DMS79 (cell line): ENCODE results near the gene CDKAL1.
"Not testable (repeated sequence)": the region's sequence is repeated elsewhere in the genome, so short reads cannot be mapped to it uniquely, and the experiment has no call there.

Experiments
- DNase-seq: peaks from one replicate; lab custom pipeline; 2025; lab: John Stamatoyannopoulos, UW

Gene CDKAL1

DNA sequence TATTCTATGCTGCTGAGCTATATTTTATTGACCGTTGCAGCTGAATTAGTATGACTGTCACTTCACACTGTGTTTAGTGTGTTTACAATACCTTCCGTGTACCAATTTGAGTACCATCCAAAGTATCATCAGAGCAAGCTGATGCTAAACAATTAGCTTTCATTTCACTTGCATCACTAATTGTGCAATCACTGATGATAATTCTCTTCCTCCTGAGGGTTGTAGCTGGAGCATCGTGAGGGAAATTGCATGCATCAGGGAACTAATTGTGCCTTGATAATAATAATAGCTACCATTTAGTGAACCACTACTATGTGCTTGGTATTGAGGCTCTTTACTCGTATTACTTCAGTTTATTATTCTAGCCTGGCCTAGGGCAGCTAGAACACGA is 674.5 kb downstream of the CDKAL1 start:
- no peak for DNase-seq

DNA sequence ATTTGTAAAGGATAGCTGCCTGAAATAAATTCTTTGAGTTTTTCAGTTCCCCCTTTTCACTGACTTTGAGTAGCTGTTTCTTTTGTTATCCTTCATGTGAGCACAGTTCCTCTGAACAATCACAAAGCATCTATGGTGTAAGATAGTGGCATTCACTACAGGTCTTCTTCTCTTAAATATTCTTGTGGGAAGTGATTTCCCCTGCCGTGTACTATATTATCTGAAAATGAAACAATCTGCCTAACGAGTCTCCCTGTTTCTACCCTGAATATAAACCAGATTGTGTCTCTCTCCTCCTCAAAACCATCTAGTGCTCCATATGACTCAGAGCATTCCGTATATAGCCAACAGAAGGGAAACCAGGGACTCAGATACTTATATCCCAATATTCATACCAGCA is 679.2 kb downstream of the CDKAL1 start:
- no peak for DNase-seq

DNA sequence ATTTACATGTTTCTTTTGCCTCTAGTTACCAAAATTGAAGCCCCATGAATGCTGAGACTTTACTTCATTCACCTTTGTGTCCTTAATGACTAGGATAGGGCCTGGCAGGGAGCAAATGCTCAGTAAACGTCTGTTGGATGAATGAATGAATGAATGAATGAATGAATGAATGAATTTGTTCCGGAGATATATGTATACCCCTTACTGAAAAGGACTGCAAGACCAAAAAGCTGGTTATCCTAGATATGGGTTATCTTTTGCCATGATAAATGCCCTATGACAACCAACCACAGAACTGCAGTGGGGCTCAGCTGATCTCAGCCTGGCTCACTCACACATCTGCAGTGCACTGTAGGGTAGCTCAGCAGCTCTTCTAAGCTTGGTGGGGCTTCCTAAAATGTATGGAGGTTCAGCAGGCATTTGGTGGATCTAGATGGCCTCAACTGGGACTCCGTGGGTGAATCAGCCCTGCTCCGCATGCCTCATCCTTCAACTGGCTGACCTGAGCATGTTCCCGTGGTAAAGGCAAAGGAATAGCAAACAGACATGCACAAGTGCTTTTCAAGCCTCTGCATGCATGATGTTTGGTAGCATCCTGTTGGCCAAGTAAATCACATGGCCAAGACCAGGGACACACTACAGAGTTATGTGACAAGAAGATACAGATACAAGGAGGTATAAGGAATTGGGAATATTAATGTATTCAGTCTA is 680.6 kb downstream of the CDKAL1 start:
- no peak for DNase-seq

DNA sequence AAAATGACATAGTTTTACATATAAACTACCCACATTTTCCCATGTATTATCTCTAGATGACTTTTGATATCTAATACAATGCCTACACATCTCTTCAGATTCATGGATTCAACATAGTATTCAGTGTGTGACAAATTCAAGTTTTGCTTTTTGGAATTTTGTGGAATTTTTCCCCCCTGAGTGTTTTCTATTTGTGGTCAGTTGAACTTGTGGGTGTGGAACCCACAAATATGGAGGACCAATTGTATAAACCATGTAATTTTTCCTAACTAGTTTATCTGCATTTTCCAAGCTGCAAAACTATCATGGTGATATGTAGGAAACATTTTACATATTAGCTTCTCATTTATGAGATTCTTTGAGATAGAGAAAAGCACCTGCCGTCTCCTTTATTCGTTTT is 685.0 kb downstream of the CDKAL1 start:
- DNase-seq = no peak

DNA sequence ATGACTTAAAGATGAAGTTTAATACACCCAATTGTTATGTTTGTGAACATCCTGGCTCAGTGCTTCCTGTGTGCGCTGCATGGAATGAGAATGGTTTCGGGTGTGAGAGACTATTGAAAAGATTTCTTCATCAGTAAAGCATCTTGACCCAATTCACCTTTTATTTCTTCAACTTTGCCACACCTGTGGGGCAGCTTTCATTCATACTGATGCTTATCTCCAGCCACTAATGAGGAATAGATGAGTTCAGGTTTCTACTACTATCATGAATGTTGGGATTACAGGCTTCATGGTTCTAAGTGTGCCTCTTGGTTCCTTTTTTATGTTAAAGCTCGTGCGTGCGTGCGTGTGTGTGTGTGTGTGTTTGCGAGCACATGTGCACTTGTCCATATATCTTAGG is 685.6 kb downstream of the CDKAL1 start:
- DNase-seq = no peak

DNA sequence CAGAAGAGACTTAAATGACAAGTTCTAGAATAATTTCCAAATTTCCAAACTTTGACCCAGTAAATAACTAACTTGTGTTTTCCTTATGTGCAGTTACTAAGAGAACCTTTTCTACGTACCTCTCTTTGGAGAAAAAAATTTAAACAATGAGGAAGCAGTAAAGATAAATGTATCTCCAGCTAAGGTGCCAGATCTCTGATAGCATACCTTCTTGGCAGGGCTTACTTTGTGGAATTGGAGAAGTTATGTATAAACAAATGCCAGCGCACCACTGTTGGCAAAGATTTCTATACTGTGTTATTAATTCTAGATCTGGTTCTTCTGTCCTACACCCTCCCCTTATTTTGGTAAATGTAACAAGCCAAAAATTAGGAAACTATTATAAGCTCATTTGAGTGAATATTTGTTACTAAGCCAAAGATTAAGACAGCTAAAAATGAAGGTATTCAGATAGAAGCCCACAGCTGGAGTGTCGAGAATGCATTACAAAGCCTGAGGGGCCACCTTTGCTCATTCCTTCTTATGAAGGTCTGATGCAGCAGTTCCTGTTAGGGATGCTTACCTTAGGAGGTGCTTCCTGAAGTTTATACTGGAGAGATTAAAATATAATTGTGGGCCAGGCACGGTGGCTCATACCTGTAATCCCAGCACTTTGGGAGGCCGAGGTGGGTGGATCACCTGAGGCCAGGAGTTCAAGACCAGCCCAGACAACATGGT is 686.2 kb downstream of the CDKAL1 start:
- DNase-seq = no peak

DNA sequence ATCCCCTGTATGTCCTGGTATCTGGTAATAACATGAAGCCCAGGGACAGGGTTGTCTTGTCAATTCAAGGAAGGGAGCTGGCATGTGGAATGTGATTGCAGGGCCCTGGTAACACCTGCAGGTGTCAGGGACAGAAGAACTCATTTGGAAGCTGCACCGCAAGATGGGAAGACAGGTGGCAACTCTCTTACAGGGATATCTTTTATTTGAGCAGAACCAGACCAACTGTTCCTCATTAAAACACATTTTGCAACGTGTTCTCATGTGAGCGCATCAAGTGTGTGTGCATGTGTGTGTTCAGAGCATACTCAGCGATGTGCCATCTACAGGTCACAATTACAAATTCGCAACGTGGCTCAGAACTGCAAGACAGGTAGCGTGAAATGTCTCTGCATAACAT is 688.4 kb downstream of the CDKAL1 start:
- no peak for DNase-seq

DNA sequence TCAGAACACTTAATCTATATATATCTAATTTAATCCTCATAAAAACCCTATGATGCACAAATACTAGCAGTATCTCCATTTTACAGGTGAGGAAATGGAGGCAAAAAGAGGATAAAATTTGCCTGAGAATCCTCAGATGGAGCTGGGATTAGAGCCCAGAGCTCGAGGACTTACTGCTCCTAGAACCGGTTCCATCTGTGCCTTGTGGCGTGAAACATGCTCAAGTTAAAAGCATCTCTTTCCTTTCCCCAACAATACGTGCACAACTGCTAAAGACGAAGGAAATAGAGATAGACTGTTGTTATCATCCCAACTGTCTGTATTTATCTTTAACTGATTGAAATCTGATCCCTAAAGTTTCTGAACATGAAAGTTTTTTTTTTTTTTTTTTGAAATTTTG is 691.7 kb downstream of the CDKAL1 start:
- DNase-seq = no peak

DNA sequence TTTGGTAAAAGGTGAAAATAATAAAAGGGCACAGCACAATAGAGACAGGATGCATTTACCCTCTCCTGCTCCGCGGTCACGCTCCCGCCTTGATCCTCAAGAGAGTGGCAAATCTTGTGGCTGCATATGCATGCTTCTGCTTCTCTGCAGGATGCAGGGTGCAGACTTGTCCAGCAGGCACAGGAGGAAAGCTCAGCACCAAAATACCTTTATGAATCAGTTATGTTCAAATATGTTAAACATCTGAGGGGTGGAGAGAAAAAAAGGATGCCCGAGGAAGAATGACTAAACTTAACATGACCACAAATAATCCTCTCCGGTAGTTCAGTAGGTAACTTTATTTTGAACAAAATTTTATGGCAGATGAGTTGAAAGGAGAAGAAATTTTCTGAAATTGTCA is 693.2 kb downstream of the CDKAL1 start:
- DNase-seq = no peak

DNA sequence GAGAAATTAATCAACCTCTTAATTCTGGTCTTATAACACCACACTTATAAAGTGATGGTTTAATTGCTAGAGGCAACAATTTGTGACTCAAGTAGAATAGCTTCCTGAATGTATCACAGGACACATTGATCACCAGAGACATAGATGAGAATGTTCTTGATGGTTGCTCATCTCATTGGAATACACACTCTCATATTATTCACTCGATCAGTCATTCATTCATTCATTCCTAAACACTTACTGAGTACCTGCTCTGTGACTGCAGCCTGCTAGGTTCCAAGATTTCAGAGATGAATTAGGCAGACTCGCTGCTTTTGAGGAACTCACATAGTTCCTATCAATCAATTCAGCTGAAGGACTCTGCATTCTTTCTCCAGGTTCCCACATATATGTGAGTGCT is 694.2 kb downstream of the CDKAL1 start:
- DNase-seq = no peak

DNA sequence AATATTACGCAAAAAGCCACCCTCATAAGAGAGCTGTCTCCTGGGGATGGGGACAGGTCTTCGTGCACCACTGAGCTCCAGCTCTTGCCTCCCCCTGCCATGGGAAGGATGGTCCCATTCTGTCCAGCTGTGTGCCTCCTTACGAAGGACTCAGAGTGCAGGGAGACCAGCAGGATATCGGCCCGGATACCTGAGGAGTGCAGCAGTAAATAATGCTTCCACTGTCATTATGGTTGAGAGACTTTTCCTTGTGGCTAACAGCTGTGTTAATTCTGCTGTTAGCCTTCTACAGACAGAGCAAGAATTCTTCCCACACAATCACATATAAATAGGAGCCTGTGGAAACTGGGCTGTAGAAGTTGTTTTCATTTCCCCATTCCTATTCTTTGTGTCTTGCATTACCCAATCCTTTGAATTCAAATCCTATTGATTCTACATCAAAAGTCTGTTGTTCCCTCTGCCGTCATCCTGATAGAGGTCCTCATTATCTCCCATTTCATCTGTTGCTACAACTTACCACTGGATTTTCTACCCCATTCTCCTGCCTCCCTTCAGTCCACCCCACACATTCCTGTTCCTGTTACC is 694.7 kb downstream of the CDKAL1 start:
- no peak for DNase-seq

DNA sequence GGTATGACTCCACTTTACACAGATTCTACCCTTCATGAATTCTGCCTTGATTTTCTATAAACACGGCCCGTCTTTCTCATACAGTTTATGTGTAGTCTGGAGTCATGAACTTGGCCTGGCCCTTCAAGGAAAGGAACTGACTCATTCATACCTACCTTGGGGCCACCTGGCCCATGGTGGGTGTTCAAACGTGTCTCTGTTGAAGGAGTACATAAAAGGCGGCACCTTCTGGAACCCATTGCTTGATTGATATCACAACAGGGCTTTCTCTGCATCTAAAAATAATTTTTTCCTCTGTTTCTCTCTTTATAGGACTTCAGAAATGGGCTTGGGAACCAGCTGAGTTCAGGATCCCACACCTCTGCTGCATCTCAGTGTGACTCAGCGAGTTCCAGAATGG is 696.3 kb downstream of the CDKAL1 start:
- DNase-seq = no peak

DNA sequence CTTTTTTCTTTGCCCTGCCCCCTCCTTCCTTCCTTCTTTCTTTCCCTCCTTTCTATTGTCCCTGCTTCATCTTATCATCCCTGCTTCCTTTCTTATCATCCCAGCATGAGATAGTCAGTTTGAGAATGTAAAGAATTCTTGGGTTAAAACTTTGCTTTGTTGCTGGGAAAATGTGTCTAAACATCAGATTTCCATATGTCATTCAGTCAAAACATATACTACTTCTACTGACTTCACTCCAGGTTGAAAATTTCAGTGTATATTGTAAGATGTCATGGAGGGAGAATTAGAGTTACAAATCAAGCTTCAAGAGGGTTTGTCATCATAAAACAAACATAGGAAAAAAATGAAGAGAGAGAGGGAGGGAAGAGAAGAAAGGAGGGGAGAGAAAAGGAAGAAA is 700.9 kb downstream of the CDKAL1 start:
- no peak for DNase-seq

DNA sequence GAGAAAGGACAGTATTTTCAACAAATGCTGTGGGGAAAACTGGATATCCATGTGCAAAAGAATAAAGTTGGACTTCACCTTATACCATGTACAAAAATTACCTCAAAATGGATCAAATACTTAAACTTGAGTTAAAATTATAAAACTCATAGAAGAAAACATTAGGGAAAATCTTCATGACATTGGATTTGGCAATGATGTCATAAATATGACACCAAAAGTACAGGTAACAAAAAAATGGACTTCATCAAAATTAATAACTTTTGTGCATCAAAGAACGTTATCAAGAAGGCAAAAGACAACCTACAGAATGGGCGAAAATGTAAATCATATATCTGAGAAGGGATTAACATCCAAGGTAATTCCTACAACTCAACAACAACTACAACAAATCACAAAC is 704.0 kb downstream of the CDKAL1 start:
- DNase-seq = no peak

DNA sequence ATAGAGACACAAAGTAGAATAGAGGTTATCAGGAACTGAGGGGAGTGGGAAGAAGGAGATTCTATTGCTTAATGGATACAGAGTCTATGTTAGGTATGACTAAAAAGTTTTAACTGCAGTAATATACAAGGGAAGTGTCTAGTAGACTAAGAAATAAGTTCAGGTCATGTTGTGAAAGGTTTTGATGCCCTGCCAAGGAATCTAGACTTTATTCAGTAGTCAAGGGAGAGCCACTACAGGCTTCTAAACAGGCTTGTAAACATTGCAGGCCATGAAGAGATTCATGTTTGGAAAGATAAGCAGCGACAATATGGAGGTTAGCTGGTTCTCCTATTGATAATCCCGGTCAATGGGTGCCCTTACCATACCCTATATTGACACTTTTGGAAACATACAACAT is 706.5 kb downstream of the CDKAL1 start:
- no peak for DNase-seq

DNA sequence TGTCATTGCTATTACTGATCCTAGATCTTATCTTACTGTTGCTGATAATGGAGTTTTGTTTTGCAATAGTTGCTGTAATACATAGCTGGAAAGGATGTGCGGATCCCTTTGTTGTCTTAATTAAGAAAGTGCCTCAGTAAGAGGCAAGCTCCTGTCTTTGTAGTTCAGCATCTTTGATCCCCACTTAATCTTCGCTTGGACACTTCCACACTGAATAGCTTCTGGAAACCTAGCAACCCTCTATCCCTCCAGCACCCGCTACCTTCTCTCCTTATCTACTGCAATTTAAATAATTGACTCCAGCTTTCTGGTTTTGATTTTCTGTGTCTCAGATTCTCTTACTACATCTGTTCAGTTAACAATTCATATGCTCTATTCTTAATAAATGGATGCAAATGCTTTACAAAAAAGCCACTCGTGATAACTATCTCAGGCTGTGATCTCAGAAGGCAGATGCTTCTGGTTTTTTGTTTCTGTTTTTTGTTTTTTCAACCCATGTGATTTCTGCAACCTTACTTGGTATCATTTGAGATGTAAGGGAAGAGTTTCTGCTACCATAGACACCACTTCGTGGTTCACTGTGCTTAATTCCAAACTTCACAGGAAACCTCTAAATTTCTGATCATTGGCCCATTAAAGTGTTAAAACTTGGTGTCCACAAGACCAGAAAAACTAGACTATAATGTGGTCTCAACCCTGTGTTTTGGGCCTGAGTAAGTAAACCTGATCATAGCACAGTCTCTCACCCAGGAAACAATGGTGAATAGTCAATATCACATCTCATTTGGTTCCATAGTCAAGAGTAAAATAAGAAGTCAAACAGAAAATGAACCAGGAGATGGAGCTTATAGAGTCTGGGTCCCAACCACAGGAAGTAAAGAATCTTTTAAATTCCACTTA is 707.2 kb downstream of the CDKAL1 start:
- no peak for DNase-seq

DNA sequence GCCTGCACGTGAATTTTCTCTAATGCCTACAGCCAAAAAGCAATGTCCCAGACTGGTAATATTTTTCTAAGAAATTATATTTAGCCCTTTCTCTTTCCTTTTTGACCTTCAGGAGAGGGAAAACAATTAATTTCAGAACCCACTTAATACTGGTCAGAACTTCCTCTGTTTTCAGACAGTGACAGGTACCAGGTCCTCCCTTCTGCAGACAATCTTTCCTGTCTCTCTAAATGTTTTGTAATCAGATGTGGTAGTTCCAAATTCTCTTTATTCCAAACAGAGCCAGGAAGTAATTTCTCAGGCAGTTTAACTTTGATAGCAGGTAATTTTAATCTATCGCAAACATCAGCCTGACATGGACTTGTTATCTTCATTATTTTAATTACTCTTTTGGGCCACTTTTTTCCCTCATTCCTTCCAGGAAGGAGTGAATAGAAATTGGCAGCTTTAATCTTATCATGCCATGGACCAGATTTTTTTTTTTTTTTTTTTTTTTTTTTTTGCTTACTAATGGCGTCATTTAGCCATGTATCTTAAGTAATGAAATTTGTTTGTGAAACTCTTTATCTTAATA is 710.7 kb downstream of the CDKAL1 start:
- DNase-seq = no peak

DNA sequence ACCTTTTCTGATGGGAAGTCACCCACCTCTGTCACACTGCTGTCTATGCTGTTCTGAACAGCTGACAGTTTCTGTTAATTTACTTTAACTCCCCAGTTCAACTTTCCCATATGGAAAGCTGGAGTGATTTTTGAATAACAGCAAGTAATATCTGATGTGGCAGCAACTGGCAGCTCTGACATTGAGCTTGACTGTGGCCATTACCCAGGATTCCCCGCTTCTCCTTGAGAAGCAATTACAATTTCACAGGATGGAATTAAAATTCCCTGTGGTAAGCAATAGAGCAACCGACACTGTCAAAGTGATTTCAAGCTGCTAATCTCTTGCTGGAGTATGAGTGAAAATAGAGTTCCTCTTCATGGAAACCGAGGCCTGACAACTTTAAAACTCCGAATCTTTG is 711.2 kb downstream of the CDKAL1 start:
- DNase-seq = no peak

DNA sequence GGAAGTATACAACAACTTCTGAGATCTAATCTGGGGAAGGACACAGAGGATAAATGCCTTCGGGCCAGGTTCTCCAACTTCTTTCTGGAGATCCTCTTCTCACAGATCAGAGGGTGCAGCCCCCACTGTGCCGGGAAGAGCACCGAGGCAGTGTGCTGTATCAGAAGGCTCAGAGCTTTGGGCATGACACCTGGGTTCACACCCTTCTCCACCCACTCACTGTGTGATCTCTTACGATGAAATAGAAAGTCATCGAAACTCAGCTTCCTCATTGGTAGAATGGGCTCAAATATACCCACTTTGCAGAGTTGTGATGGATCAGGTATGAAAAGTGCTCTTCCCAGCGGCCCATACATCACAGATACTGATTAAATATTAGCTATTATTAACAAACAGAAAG is 711.8 kb downstream of the CDKAL1 start:
- no peak for DNase-seq

DNA sequence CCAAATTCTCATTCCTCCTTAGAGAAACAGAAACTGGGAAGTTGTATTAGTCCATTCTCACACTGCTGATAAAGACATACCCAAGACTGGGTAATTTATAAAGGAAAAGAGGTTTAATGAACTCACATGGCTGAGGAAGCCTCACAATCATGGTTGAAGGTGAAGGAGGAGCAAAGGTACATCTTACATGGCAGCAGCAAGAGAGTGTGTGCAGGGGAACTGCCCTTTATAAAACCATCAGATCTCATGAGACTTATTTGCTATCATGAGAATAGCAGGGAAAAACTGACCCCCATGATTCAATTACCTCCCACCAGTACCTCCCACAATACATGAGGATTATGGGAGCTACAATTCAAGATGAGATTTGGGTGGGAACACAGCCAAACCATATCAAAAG is 720.2 kb downstream of the CDKAL1 start:
- not testable (repeated sequence) for DNase-seq

DNA sequence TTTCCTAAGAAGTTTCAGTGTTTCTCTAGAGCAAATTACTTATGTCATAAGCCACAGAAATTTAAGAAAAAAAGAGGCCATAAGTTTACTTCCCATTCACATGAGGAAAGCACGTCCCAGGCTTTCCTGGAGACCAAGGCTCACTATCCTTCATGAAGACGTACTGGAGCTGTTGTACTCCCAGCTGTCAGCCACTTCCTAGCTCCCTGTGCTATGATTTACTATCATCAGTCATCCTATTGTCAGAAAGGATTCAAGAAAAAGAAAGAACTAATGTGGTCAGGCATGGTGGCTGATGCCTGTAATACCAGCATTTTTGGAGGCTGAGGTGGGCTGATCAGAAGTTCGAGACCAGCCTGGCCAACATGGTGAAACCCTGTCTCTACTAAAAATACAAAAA is 721.9 kb downstream of the CDKAL1 start:
- no peak for DNase-seq

DNA sequence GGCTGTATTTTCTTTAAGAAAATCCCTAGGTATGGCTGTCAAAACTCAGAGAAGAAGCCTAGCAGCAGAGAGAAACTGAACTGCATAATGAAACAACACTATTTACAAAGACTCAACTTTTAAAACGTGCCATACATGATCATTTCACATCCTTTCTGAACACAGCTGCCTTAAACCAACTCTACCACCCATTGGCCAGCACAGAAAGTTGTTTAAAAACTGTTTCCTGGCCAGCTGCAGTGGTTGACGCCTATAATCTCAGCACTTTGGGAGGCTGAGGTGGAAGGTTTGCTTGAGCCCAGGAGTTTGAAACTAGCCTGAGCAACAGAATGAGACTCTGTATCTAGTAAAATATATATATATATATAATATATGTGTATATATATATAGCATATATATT is 722.9 kb downstream of the CDKAL1 start:
- DNase-seq = no peak
